H9 (cell line): ENCODE data around the gene LPP. TPM values are rescaled to one million over a fixed set of nuclear protein-coding genes. Genes with fewer than 3 reads are reported as not detected.

Experiments
- DNase-seq: peaks from one replicate; pipeline ENCODE4 v3.0.0-alpha.2; 2017
- H2AFZ ChIP-seq: one replicate; pipeline ENCODE4 v1.6.1; 2013; ENCODE audit warnings: mild to moderate bottlenecking, low read length, control low read depth, moderate library complexity
- H2AK5ac ChIP-seq: 2 replicates; pipeline ENCODE4 v1.6.1; 2013; ENCODE audit warnings: low read length, control low read depth, mixed read lengths; ENCODE audit not compliant: insufficient read length
- H2BK120ac ChIP-seq: one replicate; pipeline ENCODE4 v1.6.1; 2013; ENCODE audit warnings: low read depth, mild to moderate bottlenecking, low read length, control low read depth, inconsistent platforms; ENCODE audit not compliant: poor library complexity, severe bottlenecking
- H2BK12ac ChIP-seq: 2 replicates; pipeline ENCODE4 v1.6.1; 2013; ENCODE audit warnings: low read length, control low read depth, mixed read lengths, low read depth; ENCODE audit not compliant: insufficient read length
- H2BK15ac ChIP-seq: 2 replicates; pipeline ENCODE4 v1.6.1; 2013; ENCODE audit warnings: low read depth, low read length, control low read depth
- H2BK20ac ChIP-seq: one replicate; pipeline ENCODE4 v1.6.1; 2013; ENCODE audit warnings: low read depth, mild to moderate bottlenecking, low read length, control low read depth, inconsistent platforms; ENCODE audit not compliant: poor library complexity, severe bottlenecking
- H2BK5ac ChIP-seq: 2 replicates; pipeline ENCODE4 v1.6.1; 2013; ENCODE audit warnings: low read length, control low read depth, mixed read lengths; ENCODE audit not compliant: insufficient read length
- H3K14ac ChIP-seq: 2 replicates; pipeline ENCODE4 v1.6.1; 2013; ENCODE audit warnings: low read length, control low read depth; ENCODE audit not compliant: insufficient read depth
- H3K18ac ChIP-seq: 2 replicates; pipeline ENCODE4 v1.6.1; 2013; ENCODE audit warnings: low read depth, mild to moderate bottlenecking, mixed read lengths, low read length, control low read depth; ENCODE audit not compliant: insufficient read length
- H3K23ac ChIP-seq: 2 replicates; pipeline ENCODE4 v1.6.1; 2013; ENCODE audit warnings: low read length, control low read depth, mixed read lengths, low read depth; ENCODE audit not compliant: insufficient read length
- H3K23me2 ChIP-seq: 2 replicates; pipeline ENCODE4 v1.6.1; 2013; ENCODE audit warnings: low read depth, mild to moderate bottlenecking, mixed read lengths, low read length, control low read depth; ENCODE audit not compliant: insufficient read length, poor library complexity, severe bottlenecking
- H3K27ac ChIP-seq: 2 replicates; pipeline ENCODE4 v1.5.1; 2013; ENCODE audit warnings: low read length, control low read depth, mixed read lengths, low read depth; ENCODE audit not compliant: insufficient read length
- H3K27me3 ChIP-seq: 2 replicates; pipeline ENCODE4 v1.6.1; 2013; ENCODE audit warnings: low read length, control low read depth, inconsistent platforms; ENCODE audit not compliant: insufficient read depth
- H3K4ac ChIP-seq: 2 replicates; pipeline ENCODE4 v1.6.1; 2013; ENCODE audit warnings: low read depth, mild to moderate bottlenecking, control low read depth, inconsistent platforms, low read length, moderate library complexity
- H3K4me1 ChIP-seq: 2 replicates; pipeline ENCODE4 v1.6.1; 2013; ENCODE audit warnings: low read length, control low read depth, inconsistent platforms; ENCODE audit not compliant: insufficient read depth
- H3K4me2 ChIP-seq: 2 replicates; pipeline ENCODE4 v1.6.1; 2013; ENCODE audit warnings: low read length, control low read depth, mixed read lengths; ENCODE audit not compliant: insufficient read length, insufficient read depth
- H3K56ac ChIP-seq: 2 replicates; pipeline ENCODE4 v1.6.1; 2013; ENCODE audit warnings: low read depth, mild to moderate bottlenecking, mixed read lengths, low read length, control low read depth; ENCODE audit not compliant: insufficient read length
- H3K79me1 ChIP-seq: 2 replicates; pipeline ENCODE4 v1.6.1; 2013; ENCODE audit warnings: low read depth, mild to moderate bottlenecking, moderate library complexity, low read length, control low read depth, inconsistent platforms; ENCODE audit not compliant: insufficient read depth, poor library complexity, severe bottlenecking
- H3K79me2 ChIP-seq: 2 replicates; pipeline ENCODE4 v1.6.1; 2013; ENCODE audit warnings: low read length, control low read depth, inconsistent platforms; ENCODE audit not compliant: insufficient read depth
- H3K9ac ChIP-seq: 2 replicates; pipeline ENCODE4 v1.6.1; 2013; ENCODE audit warnings: low read length, control low read depth, mixed read lengths; ENCODE audit not compliant: insufficient read length; ENCODE audit errors: extremely low read depth
- H3K9me3 ChIP-seq: one replicate; pipeline ENCODE4 v1.6.1; 2013; ENCODE audit warnings: low read depth, low read length, inconsistent platforms; ENCODE audit not compliant: control insufficient read depth
- H3T11ph ChIP-seq: one replicate; pipeline ENCODE4 v1.6.1; 2013; ENCODE audit warnings: mild to moderate bottlenecking, low read length, control low read depth, inconsistent platforms
- H4K20me1 ChIP-seq: one replicate; pipeline ENCODE4 v1.6.1; 2013; ENCODE audit not compliant: control insufficient read depth, insufficient read length, insufficient read depth
- H4K5ac ChIP-seq: 2 replicates; pipeline ENCODE4 v1.6.1; 2013; ENCODE audit warnings: low read depth, mild to moderate bottlenecking, mixed read lengths, low read length, control low read depth; ENCODE audit not compliant: insufficient read length
- H4K8ac ChIP-seq: replicated peaks from 2 replicates; pipeline ENCODE4 v1.6.1; 2013; ENCODE audit warnings: low read length, control low read depth, mixed read lengths, low read depth; ENCODE audit not compliant: insufficient read length
- H4K91ac ChIP-seq: 2 replicates; pipeline ENCODE4 v1.6.1; 2013; ENCODE audit warnings: low read depth, mild to moderate bottlenecking, moderate library complexity, mixed read lengths, low read length, control low read depth; ENCODE audit not compliant: insufficient read length
- H3K27ac Mint-ChIP-seq, 3 experiments: 2 replicates in 2 of 3; 3 replicates in 1 of 3; pipeline ENCODE4 v1.8.0; 2020 to 2021; ENCODE audit warnings: mixed read lengths in 3 of 3, mild to moderate bottlenecking in 1 of 3, moderate library complexity in 1 of 3
- H3K27me3 Mint-ChIP-seq: 2 replicates; pipeline ENCODE4 v1.8.0; 2021; ENCODE audit warnings: low read depth, mild to moderate bottlenecking, moderate library complexity, mixed read lengths
- H3K36me3 Mint-ChIP-seq, 3 experiments: 2 replicates in 2 of 3; 3 replicates in 1 of 3; pipeline ENCODE4 v1.8.0; 2020 to 2021; ENCODE audit warnings: low read depth in 3 of 3, mixed read lengths in 3 of 3; ENCODE audit not compliant: insufficient read depth in 1 of 3
- H3K4me1 Mint-ChIP-seq, 2 experiments: 2 replicates each; pipeline ENCODE4 v1.8.0; 2020; ENCODE audit warnings: mixed read lengths in 2 of 2
- H3K4me3 Mint-ChIP-seq, 2 experiments: 2 replicates in 1 of 2; 3 replicates in 1 of 2; pipeline ENCODE4 v1.8.0; 2020 to 2021; ENCODE audit warnings: mild to moderate bottlenecking in 2 of 2, mixed read lengths in 2 of 2, moderate library complexity in 1 of 2
- H3K9me3 Mint-ChIP-seq, 2 experiments: 2 replicates in 1 of 2; 3 replicates in 1 of 2; pipeline ENCODE4 v1.8.0; 2020; ENCODE audit warnings: mild to moderate bottlenecking in 2 of 2, mixed read lengths in 2 of 2, moderate library complexity in 1 of 2
- CTCF ChIP-seq: fragments of 200-600 bp; sonication (generic); conservative IDR thresholded peaks from 3 replicates; pipeline ENCODE4 v1.8.0; 2021; ENCODE audit warnings: antibody characterized with exemption, mild to moderate bottlenecking
- WGBS: extraction: QIAGEN DNeasy Blood & Tissue Kit; methylation state at CpG from one replicate; pipeline ENCODE4 v1.1.7; 2013; ENCODE audit warnings: missing lambda C conversion rate, low lambda C conversion rate, mixed read lengths; ENCODE audit not compliant: insufficient read length; ENCODE audit errors: extremely low coverage; 5-methylcytosine and 5-hydroxymethylcytosine counted together
- total RNA-seq: library from RNA; stranded (reverse); gene quantifications from 2 replicates; pipeline ENCODE4 v1.2.1, GENCODE V29; 2021

Gene LPP
- total RNA-seq, 1 experiment from 2014 or later = 64.6 TPM

DNA sequence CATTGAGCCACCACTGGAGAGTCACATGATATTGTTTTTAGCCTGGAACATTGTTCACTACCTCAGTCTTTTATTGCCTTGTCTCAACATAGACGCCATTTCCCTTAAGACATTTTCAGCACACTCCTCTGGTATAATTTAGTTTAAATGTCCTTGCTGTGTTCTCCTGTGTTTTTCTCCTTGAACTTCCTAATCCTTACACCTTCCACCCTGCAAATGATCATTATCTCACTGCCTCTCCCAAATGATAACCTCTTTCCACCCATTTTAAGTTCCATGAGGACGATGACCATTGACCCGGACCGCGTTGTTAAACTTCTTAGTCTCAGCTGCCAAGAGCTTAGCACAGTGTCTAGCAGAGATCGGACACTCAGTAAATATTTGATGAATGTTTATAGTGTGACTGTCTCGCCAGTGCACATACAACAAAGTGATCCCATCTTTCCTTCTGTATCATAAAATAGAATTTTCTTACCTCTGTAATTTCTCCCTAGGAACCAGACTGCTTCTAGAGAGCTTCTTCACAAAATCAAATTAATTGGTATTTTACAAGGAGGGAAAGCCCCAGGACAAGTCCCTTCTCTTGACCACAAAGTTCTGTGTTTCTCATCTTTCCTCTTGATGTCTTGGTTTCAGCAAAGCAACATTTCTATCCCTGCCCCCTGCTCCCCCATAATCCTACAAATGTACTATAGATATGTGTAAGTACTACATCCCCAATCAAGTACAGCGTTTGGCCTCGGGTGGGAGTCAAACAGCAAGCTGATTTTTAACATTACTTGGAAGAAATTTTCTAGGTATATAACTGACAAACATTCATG lies 429.6 kb downstream of the LPP start:
- Mint-ChIP-seq H3K4me3 (no peak overlapping the region), H3K27ac (no peak overlapping the region), H3K27me3 (no peaks in the 10 kb centered on the region), H3K4me1 (peaks cover 0 to 8% of the 10 kb centered on the region in 2 experiments), H3K36me3 (no peaks in the 10 kb centered on the region), H3K9me3 (no peaks in the 10 kb centered on the region)
- DNase-seq = no peak
- Histone ChIP-seq H2AK5ac (no peak overlapping the region), H4K91ac (no peak overlapping the region), H2AFZ (no peak overlapping the region), H3K4me1 (no peaks in the 10 kb centered on the region), H2BK5ac (no peak overlapping the region), H3K4me2 (no peak overlapping the region), H3K14ac (no peak overlapping the region), H3K27me3 (no peaks in the 10 kb centered on the region), H4K5ac (no peak overlapping the region), H3K79me1 (no peaks in the 10 kb centered on the region), H3K79me2 (no peaks in the 10 kb centered on the region), H2BK15ac (no peak overlapping the region), H3K27ac (no peak overlapping the region), H2BK20ac (no peak overlapping the region), H4K8ac (no peak overlapping the region), H2BK12ac (no peak overlapping the region), H3K18ac (no peak overlapping the region), H4K20me1 (no peaks in the 10 kb centered on the region), H3T11ph (no peak overlapping the region), H3K9me3 (no peaks in the 10 kb centered on the region), H3K23me2 (no peaks in the 10 kb centered on the region), H3K56ac (no peak overlapping the region), H3K9ac (no peak overlapping the region), H3K4ac (no peak overlapping the region), H2BK120ac (no peak overlapping the region), H3K23ac (no peak overlapping the region)
- no CpG with 5 or more reads among the region's 9 CpGs for WGBS
- no peak for TF ChIP-seq CTCF
